VCaP (cell line): ENCODE data around the gene ALG1.
"Not testable (repeated sequence)": the region's sequence is repeated elsewhere in the genome, so short reads cannot be mapped to it uniquely, and the experiment has no call there.

ENCODE experiments used
- H3K27ac ChIP-seq: fragments of 450-650 bp; 2 replicates; pipeline ENCODE4 v1.5.1; 2017
- TF ChIP-seq, protein P1 (sequence below): fragments of 450-650 bp; conservative IDR thresholded peaks from 2 replicates; pipeline ENCODE4 v1.5.1; 2017; ENCODE audit warnings: mild to moderate bottlenecking, moderate library complexity

Gene ALG1

DNA sequence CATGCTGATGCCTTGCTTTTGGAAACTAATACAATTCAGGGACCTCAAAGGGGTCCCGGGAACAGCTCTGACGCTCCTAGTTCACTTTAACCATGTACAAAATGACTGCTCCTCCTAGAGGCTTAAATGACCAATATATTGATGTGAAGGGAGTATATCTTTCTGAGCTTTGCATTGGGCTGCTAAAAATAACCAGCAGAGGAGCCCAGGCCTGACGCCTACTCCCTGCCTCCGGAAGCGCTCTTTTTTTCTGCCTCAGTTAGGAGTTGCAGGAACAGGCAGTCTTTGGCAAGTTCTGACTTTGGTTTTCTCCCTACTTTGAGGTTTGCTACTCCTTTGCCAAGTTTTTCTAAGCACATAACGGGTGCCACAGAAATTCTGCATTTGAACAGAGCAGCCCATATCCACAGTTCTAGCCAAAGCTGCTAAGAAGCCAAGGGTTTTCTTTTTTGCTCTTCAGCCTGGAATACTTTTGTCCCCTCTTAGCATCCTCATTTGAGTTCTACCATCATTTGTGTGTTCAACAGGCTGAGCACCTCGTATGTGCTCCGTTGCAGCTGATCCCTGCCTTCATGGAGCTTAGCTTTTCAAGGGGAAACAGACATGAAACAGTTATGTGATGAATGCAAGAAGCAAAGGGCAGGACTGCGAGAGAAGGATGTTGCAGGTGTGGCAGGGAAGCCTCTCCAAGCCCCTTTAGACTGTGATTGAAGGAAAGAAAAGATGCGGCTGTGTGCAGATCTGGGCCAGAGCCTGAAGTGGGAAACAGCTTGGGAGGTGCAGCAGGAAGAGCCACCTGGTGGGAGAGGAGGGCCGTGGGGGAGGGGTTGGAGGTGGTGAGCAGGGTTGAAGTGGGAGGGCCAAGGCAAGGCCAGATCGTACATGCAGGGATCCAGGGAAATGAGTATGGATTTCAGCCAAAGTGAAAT, 35.2 kb upstream of the ALG1 start:
- TF ChIP-seq, protein P1, sequence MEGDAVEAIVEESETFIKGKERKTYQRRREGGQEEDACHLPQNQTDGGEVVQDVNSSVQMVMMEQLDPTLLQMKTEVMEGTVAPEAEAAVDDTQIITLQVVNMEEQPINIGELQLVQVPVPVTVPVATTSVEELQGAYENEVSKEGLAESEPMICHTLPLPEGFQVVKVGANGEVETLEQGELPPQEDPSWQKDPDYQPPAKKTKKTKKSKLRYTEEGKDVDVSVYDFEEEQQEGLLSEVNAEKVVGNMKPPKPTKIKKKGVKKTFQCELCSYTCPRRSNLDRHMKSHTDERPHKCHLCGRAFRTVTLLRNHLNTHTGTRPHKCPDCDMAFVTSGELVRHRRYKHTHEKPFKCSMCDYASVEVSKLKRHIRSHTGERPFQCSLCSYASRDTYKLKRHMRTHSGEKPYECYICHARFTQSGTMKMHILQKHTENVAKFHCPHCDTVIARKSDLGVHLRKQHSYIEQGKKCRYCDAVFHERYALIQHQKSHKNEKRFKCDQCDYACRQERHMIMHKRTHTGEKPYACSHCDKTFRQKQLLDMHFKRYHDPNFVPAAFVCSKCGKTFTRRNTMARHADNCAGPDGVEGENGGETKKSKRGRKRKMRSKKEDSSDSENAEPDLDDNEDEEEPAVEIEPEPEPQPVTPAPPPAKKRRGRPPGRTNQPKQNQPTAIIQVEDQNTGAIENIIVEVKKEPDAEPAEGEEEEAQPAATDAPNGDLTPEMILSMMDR = no peak
- no peak overlapping the region for H3K27ac ChIP-seq

DNA sequence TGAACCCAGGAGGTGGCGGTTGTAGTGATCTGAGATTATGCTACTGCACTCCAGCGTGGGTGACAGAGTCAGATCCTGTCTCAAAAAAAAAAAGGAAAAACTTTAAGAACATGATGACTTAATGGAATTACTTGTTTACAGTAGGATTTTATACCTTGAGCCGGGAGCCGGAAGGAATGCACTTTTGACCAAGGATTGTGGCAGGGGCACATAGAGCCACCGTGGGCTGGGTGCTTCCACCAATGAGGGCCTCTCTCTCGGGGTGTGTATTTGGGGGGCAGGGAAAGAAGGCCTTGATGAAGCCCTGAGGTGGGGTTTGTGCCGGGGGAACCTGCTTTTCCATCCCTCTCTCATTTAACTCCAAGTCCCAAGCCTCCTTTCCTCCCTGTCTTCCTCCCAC, 31.2 kb upstream of the ALG1 start:
- TF ChIP-seq, protein P1 = no peak

DNA sequence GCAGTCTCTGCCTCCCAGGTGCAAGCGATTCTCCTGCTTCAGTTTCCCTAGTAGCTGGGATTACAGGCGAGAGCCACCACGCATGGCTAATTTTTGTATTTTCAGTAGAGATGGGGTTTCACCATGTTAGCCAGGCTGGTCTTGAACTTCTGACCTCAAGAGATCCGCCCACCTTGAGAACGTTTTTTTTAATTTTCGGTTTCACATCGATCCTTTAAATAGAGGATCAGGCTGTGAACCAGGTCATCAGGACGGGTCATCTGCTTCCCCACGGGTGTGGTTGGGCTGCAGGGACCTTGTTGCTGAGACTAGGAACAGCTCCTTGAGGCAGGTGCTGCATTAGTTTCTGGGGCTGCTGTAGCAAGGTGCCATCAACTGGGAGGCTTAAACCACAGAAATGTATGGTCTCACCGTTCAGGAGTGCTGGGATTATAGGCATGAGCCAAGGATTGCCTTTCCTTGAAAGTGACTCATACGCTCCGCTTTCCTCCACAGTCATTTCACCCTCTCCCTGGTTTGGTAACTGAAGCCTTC, 30.0 kb upstream of the ALG1 start:
- no peak overlapping the region for H3K27ac ChIP-seq
- TF ChIP-seq, protein P1 = no peak

More for the DNA sequence above, 31.2 kb upstream of the ALG1 start:
- H3K27ac ChIP-seq = no peak overlapping the region

DNA sequence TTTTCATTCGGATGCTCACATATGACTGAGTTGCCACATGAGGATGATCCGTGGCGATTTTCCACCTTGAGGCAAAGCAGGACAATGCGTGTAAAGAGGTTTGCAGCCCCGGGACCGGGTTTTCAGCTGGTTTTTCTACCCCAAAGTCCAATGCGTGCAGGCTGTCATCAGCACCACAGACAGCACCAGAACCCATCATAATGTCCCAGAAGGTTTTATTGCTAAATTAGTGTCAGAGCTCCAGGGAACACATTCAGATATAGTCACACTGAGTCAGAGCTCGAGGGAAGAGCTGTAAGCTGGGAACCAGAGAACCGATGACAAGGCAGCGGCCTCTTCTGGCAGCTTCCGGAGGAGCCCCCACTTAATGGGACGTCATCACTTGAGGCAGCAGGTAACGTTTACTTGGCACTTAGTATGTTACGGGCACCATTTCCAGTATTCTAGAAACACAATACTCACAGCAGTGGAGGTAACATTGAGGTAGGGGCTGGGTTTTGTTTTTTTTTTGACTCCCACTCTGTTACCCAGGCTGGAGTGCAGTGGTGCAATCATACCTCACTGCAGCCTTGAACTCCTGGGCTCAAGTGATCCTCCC, 29.0 kb upstream of the ALG1 start:
- TF ChIP-seq, protein P1 = no peak
- H3K27ac ChIP-seq = no peak overlapping the region

DNA sequence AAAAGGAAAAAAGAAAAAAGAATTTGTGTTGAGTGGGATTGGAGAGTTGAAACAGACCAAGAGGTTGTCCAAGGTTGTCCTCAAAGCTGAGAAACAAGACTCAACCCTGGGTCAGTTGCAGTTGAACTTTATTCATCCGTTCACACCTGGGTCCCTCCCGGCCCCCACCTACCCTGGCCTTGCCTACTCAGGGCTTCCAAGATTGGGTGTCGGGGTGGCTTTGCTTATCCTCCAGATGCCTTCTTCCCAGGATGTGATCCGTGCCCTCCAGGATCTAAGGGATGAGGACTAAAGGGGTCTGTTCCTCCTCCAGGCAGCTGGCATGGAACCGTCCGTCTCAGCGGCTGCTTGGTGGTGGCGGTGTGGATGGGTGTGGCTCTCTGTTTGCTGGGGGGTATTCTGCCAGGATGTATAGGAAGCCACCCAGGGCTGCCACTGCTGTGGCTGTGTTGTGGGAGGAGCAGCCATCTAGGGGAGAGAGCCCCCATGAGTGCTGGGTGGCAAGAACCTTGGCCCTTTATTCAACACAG, 27.6 kb upstream of the ALG1 start:
- H3K27ac ChIP-seq = no peak overlapping the region
- TF ChIP-seq, protein P1 = no peak

DNA sequence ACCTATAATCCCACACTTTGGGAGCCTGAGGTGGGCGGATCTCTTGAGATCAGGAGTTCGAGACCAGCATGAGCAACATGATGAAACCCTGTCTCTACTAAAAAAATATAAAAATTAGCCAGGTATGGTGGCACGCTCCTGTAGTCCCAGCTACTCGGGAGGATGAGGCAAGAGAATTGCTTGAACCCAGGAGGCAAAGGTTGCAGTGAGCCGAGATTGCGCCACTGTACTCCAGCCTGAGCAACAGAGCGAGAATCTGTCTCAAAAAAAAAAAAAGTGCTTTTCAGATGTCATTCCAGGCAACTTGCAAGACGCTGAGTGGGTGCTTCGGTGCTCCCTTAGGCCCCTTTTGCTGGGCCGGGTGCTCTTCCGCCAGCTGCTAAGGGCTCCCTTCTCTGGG, 27.1 kb upstream of the ALG1 start:
- not testable (repeated sequence) for H3K27ac ChIP-seq

DNA sequence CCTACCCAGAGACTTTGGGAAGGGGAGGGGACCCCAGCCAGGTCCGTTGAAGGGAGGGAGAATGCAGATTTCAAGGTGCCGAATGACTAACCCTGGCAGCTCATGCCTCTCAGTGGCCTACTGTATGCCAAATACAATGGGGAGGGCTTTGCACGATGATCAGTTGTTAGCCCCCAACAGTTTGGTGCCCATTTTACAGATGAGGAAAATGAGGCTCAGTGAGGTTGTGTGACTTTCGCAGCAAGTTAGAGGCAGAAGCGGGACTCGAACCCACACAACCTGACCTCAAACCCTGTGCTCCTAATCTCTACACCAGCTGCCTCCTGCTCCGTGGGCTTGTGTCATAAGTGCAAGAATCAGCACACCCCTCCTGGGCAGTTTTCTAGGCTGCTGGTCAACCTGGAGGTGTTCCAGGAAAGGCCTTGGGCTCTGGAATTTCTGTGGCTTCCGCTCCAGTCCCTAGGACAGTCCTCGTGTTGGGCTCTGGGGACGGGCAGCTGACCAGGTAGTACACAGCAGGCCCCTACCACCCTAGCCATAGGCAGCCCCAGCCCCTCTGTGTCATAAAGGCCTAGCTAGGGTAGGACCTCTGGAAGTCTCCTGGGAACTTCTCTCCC, 26.0 kb upstream of the ALG1 start:
- H3K27ac ChIP-seq = no peak overlapping the region
- TF ChIP-seq, protein P1 = no peak
